NCI-H1694 (cell line): Measurements from ENCODE around the gene PPM1H.
A peak's percentile ranks its signal among the peaks of the same experiment; 100 is the strongest.

Experiments
- DNase-seq: peaks from one replicate; lab custom pipeline; 2025; lab: John Stamatoyannopoulos, UW

PPM1H gene

GRCh38 chr12:62714181-62714773 lies 220.7 kb downstream of the PPM1H start:
- no peak for DNase-seq

DNA sequence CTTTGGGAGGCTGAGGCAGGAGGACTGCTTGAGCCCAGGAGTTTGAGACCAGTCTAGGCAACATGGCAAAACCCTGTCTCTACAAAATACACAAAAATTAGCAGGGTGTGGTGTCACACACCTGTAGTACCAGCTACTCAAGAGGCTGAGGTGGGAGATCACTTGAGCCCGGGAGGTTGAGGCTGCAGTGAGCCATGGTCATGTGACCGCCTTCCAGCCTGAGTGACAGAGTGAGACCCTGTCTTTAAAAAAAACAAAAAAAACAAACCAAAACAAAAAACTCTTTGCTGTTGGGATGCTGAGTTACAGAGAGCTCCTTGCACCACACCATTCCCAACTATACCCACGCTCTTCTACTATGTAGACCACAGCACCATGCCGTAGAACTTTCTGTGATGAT lies 221.2 kb downstream of the PPM1H start:
- no peak for DNase-seq

DNA sequence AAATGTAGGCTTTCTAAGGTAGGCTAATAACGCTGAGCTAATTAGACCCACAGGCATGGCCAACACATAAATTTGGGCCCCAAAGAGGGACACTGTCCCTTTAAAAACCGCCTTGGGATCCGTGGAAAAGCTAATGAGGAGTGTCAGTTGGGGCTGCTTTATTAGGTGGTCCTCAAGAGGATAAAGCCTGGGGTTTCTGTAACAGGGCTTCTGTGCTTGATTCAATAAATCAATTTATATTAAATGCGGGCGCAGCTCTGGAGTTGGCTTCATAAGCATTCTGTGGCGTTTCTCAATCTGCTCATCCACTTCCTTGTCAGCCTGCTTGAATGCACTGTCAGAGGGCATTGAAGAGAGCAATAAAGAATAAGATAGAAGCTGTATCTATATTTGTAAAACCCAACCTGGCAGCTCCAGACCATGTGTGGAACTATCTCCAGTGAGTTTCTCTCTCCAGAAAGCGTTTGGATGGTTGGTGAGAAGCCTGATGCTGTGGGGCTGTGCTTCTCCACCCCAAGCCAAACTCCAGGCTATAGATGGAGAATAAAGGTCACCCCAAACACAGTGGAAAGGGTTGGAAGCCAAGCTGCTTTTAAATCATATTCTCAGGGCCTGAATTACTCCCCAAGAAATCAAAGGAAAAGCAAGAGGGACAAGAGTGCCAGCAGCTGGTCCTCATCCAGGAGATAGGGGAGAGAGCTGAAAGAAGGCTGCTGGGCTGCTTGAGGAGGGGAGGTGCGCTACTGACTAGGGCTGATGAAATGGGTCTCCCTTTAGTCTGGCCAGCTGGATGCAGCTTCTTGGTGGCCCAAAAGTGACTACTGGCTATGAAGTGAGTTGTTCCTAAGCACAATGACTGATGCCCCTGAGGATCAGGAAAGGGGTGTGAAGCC lies 222.0 kb downstream of the PPM1H start:
- DNase-seq = no peak

DNA sequence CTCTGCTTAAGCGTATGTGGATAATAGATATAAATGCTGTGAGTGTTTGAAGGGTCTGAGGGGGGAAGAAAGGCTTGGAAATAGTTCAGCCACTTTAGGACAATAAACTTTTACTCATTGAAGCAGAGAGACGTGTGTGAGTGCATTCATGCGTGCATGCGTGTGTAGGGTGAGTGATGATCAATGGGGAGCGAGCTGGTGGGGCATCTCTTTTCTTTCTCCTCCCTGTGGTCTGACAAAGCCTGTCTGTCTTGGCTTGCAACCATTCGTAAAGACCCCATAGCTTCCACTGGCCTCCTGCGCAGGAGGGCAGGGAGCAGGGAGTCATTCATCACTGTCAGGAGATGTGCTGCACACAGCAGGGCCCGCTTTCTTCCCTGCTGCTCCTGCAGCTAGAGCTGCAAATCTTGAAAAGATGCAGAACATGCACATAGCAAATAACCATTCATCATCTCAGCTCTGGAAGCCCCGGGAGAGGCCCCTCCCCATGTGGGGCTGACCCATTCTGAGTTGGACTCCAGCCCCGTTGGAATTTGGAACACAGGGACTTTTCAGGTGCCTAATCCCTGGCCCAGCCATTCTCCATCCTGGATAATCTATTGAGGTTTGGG lies 223.2 kb downstream of the PPM1H start:
- DNase-seq = no peak

- no peak for DNase-seq
These were observed 225.6 kb downstream of the PPM1H start for GRCh38 chr12:62709311-62709710.

- DNase-seq = no peak
These were observed 227.0 kb downstream of the PPM1H start for GRCh38 chr12:62707939-62708338.

DNA sequence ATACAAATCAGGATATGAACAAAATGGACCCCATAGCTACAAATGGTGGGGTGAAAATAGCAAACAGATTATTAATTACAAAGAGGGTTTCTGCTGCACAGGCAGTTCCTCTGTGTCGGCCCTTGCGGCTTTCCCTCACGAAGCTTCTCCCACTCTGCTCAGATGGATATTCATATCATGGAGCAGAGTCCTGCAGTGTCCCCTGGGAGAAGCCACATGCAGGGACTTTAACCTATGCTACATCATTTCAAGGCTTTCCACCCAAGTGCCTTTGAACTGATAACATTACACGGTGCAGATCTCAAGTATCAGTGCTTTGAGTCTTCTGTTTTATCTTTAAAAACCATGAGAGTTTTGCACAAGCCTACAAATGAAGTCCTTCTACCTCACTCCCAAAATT lies 229.1 kb downstream of the PPM1H start:
- no peak for DNase-seq

- DNase-seq = no peak
These were observed 232.0 kb downstream of the PPM1H start for GRCh38 chr12:62703011-62703380.

DNA sequence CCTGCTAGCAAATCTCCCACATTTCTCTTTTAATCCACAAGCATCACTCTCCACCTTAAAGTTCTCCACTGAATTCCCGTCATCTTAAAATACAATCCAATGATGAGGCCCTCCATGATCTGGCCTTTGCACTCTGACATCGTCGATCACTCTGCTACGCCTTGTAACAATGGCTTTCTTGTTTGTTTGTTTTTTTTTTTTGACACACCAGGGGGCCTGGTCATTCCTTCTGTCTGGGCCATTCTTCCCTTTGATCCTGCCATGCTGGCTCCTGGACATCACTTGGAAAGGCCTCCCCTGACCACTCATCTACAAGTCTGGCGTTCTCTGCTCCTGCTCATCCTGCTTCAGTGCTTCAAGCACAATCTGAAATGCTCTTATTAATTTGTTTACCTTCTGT lies 233.5 kb downstream of the PPM1H start:
- no peak for DNase-seq

GRCh38 chr12:62700091-62700880 lies 234.7 kb downstream of the PPM1H start:
- no peak for DNase-seq

DNA sequence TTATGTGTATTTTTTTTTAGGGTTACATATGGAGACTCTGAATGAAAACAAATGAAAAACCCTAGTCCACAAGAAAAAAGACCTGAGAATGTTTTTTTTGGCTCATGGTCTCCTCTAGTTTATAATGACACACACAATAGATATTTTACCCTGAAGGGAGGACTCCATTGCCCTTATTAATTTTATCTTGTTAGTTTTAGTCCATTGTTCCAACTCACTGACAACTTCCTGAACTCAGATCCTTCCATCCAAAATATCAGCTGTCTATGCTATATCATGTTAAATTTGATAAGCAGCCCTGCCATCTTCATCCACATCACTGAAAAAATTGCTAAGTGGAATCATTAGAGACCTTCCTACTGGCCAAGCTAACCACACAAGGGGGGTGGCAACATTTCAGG lies 236.2 kb downstream of the PPM1H start:
- no peak for DNase-seq

GRCh38 chr12:62697893-62698292 lies 237.1 kb downstream of the PPM1H start:
- no peak for DNase-seq

GRCh38 chr12:62695696-62696095 lies 239.3 kb downstream of the PPM1H start:
- no peak for DNase-seq

DNA sequence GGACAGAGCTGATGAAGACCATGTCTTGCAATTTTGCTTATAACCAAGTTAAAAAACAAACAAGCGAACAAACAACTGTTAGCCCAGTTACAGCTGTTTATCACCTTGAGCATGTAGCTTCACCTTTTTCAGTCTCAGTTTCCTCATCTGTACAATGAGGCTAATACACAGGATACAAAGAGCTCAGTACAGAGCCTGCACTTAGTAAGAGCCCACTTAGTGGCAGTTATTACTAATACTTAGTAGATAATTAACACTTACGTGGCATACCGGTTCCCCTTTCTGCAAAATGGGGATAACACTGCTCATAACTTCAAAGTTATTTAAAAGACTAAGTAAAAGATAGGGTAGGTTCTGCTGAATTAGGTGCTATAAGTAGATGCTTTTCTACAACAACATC lies 240.3 kb downstream of the PPM1H start:
- DNase-seq = no peak

GRCh38 chr12:62694116-62694515 lies 240.8 kb downstream of the PPM1H start:
- DNase-seq = no peak

DNA sequence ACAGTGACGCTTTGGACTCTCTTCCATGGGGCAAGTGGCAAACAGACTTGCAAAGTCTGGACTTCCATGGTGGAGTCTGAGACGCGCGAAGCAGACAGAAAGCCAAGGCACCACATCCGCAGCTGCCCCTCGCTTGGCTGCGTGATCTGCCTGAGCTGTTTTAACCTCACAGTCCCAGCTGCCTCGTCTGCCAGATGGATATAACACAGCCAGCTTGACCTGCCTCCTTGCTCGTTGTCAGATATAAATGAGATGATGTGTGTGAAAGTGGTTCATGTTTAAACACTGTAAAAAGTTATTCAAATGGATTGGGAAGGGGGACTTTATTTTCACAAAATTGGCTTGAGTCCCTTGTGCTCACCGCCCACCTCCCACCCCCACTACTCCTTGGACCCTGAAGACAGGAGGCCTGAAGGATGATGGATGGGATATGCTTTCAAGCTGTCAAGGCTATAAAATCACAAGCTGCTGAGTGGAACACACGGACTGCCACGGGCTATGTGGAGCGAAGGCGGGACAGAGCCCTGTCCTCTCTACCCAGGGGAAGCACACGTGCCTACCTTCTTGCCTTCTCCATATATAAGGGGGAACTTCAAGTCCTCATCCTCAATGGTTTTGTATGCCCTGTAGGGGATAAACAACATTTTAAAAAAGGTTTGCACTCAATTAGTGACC lies 241.4 kb downstream of the PPM1H start:
- DNase-seq = peak; percentile 35

GRCh38 chr12:62692884-62693283 lies 242.1 kb downstream of the PPM1H start:
- no peak for DNase-seq

DNA sequence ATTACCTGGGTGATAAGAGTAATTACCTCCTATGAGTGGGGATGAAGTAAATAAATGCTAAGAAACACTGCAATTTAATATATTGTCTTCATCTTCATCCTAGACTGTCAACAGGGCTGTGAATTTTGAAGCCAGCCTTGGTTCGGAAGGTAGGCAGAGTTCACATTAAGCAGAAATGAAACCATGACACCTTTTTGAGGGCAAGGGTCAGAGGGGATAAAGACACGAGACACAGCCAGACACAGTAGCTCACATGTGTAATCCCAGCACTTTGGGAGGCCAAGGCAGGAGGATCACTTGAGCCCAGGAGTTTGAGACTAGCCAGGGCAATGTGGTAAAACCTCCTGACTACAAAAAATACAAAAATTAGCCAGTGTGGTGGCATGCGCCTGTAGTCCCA lies 243.6 kb downstream of the PPM1H start:
- no peak for DNase-seq

- DNase-seq = no peak
These were observed 245.7 kb downstream of the PPM1H start for GRCh38 chr12:62689042-62689839.

GRCh38 chr12:62686938-62687337 lies 248.0 kb downstream of the PPM1H start:
- DNase-seq = no peak
